CD4-positive, alpha-beta T cell treated with Interferon gamma for 1 hour (primary cell): ENCODE data around the gene IL11RA.
A peak's percentile ranks its signal among the peaks of the same experiment; 100 is the strongest.

ENCODE experiments used
- DNase-seq: peaks from one replicate; pipeline ENCODE4 v3.0.0-alpha.2; 2020

IL11RA gene

DNA sequence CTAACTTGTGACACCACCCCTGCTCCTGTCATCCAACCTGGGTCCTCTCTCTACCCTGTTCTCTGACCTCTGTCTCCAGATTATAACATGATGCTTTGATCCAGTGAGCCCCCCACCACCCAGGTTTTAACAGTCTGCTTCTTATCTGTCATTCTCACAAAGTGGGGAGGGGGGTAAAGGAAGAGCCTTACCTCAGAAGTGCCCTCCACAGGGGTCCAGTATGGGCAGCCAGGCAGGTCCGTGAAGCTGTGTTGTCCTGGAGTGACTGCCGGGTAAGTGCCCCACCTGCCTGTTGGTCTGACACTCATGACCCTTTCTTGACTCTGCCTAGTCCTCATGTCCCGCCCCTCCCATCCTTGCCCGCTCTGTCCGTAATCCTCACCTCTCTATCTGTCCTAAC is 3.4 kb downstream of the IL11RA start:
- DNase-seq, result no peak

DNA sequence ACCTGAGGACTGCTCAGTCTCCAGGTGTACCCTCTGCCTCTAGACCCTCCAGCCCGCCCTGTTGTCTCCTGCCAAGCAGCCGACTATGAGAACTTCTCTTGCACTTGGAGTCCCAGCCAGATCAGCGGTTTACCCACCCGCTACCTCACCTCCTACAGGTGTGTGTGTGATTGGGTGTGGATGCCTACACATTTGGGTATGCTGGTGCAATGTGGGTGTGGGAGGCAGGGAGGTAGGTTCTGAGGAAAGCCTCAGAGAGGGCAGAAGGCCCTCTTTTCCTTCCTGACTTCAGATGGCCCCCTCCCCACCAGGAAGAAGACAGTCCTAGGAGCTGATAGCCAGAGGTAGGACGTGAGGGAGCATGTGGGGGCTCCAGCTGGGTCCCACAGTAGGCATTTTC is 5.0 kb downstream of the IL11RA start:
- no peak for DNase-seq

DNA sequence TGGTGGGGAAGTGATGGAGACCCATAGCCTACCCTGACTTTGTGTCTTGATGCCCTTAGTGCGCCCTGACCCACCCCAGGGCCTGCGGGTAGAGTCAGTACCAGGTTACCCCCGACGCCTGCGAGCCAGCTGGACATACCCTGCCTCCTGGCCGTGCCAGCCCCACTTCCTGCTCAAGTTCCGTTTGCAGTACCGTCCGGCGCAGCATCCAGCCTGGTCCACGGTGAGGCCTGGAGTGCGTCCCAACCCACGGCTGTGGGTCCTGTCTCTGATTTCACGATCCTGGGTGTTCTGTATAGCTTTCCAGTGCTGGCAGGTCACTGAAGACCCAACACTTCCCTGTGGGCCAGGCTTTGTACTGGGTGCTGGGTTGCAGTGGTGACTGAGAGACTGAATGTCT is 6.5 kb downstream of the IL11RA start:
- no peak for DNase-seq

DNA sequence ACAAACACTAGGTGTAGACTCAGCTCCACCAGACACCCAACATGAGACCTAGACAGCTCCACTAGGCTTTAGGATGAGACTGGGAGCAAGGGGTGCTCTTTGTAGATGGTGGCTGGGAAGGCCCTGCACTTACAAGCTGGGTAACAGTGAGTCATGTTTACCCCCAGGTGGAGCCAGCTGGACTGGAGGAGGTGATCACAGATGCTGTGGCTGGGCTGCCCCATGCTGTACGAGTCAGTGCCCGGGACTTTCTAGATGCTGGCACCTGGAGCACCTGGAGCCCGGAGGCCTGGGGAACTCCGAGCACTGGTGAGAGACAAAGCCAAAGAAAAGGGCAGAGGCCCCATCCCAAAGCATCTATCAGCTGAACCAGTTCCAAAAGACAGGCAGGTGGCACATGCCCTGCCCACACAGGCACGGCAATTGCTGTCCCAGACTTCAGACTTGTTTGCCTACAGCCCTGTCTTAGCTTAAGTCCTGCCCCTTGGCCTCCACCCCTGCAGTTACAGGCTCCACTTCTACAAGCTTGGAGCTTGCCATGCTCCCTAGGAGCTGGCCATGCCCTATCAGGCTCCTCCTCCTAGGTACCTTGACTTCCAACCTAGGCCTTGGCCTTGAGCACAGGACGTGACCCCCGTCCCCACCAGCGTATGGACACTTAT is 7.7 kb downstream of the IL11RA start:
- no peak for DNase-seq

DNA sequence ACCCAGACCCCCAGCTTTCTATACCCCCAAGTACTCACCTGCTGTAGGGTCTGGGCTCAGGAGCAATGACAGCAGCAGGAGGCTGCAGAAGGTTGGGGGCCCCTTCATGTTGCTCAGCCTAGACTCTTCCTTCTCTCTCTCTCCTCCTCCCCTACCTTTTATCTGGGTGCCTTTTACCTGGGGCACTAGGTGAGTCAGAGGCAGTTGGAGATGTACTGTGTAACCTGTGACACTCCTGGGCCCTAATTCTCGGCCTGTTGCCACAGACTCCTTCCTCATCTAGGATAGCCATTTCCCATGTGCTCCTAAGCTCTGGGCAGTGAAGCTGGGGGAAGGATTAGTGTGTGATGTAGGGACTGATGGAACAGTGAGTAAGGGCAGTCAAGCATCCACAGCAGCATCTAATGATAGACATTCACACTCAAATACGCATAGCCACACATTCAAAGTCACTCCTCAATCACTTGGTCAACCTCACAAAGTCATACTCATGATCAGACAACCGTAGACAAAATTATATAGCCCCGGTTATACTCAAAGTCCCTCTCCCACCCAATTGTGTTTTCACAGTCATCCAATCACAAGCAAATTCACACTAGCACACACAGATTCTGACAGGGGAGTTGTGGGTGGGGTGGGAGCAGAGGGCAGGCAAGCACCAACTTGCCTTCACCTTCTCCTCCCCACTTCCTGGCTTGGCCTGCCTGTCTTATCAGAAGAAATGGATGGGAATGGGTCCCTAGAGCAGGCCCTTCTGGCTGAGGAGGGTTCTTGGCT is 10.7 kb downstream of the IL11RA start, which contains the start of gene CCL27:
TSS of gene CCL27 (minus strand) at position 132 of the 777 bp plus-strand sequence. CDS start at position 108, 24 bp downstream.
- DNase-seq, result no peak

DNA sequence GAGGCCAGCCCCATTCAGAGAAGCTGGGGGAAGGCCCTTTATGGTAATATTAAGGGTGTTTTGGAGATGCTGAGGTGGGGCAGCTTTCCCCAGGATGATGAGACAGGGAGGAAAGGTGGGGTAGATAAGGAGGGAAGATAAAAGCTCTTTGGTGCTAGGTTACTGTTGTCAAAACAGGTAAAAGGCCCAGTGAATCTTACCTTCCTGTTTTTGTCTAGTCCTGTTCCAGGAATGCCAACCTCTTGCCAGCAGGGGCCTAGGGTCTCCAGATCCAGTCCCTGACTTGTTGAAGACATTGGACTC is 11.3 kb downstream of the IL11RA start:
- DNase-seq, result peak; percentile 42

DNA sequence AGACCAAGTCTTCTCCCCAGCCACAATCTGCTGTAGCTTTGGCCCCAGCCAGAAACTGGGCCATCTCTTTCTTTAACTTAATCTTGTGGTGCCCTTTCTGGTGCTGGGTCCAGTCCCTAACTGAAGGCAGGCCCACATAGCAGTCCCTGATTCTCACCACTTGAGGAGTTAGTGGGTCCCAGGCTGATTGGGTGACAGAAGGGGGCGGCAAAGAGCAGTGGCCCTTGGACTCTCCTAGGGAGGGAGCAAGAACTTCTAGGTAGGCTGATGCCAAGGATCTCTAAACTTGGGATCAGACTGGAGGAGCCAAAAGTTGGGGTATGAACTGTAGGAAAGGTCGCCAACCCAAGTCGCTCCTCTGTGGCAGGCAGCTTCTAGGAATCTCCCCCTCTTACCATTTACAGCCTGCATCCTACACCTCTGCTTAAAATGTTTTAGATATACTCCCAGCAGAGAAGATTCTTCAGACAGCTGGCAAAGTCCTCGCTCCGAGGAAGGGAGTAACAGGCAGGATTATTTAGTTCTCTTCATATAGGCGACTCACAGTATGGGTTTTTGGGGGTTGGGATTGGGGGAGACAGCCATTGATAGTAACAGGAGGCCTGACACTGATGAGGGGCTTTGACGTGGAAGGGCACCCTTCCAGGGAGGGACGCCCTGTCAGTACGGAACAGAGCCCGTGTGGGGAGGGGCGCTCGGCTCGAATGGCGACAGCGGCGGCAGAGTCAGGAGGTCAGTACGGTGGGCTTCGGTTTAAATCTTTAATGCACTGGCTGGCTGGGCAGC is 12.5 kb downstream of the IL11RA start:
- peak; percentile 72 for DNase-seq

DNA sequence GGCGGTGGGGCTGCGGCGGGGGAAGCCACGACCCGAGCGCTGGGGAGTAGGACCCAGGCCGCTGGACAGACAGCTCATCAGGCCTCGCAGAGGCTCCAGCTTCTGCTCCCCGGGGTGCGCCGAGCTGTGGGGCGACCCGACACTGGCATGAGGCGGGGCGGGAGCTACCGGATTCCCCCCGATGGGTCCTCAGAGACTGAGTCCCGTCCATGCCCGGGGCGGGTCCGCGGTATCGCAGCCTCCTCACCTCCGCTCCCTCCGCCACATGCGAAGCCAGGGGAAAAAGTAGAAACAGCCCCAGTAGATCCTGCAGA is 13.0 kb downstream of the IL11RA start:
- no peak for DNase-seq

DNA sequence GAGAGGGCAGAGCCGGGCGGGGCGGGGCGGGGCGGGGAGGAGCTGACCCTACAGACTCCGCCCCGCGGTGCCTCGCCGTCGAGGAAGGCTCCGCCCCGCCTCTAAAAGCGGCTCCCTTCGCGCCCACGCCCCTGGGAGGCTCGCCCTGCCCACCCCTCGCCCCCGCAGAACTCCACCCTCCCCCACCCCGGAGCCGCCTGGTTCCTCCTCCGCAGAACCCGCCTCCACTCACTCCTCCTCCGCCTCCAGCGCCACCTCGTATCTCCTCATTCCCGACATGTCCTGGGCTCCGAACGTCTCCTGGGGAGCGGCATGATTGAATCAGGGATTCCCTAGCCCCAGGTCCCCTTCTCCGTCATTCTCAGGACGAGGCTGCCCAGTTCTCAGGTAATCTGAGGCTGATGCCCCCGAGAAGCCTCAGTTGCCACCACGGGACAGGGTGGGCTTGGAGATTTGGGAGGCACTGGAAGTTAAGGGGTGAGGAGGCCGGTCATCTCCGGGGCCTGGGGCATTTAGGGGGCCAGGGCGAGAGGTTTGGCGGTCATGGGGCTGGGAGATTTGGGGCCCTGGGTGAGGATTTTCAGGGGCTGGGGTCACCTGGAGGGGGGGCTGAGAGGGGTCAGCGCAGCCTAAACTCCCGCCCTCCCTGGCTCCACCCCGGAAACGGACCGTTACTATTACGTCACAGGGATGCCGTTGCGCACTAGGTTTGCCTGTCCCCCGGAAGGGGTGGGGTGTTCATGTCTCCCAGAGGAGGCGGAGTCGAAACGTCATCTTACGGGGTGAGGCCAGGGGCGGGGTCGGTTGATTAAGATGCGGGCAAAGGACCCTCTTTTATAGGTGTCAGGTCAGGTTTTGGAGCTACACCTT is 13.6 kb downstream of the IL11RA start:
- peak; percentile 93 for DNase-seq

DNA sequence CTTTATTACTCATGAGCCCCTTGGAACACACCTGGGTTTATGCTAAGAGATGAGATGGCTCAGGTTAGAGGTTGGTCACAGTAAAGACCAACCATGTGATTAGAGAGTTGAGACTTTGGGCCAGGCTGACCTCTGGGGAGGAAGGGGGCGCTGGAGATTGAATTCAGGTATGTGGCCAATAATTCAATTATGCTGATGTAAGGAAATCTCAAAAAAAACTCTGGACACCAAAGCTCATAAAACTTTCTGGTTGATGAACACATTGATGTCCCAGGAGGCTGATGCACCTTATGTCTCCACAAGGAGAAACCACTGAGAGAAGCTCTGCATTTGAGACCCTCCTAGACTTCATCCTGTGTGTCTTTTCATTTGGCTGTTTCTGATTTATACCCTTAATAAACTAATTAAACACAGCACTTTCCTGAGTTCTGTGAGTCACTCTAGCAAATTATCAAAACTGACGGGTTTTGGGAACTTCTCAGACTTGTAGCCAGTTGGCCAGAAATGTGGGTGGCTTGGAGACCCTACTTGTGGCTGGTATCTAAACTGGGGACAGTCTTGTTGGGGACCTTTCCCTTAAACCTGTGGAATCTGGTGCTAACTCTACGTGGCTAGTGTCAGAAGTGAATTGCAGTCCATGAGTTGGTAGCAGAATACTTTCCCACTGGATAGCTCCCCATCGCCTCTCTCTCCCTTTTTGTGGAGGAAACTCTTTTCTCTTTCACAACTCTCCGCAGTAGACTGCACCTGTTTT is 18.0 kb downstream of the IL11RA start:
- no peak for DNase-seq

DNA sequence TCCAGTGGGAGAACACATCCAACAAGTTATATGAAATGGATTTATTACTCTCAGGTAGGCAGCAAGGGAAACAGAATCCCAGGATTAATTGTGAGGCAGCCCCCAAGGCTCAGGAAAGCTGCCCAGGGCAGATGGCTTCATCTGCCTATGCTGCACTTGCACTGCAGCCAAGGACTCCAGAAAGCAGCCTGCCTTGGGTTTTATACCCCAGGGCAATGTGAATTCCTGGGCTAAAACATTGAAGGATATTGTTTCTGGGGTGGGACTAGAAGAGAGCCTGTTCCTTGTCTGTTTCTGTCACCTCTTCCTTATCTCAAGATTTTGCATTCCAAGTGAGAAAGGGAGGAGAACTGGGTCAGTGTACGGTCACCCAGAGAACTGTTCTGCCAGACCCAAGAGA is 19.3 kb downstream of the IL11RA start:
- no peak for DNase-seq

DNA sequence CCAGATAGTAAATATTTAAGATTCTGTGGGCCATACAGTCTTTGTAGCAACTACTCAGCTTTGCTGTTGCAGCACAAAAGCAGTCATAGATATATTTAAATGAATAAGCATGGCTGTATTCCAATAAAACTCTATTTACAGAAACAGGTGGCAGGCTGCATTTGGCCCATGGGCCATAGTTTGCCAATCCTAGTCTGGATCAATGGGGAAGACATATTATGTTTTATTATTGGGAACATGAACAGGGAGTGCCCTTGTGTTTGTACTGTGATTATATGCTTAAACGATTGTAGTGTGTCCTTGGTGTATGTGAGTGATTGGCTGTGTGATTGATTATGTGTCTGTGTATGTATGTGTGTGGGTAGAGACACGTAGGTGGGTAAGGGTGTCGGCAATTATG is 22.5 kb downstream of the IL11RA start:
- no peak for DNase-seq

DNA sequence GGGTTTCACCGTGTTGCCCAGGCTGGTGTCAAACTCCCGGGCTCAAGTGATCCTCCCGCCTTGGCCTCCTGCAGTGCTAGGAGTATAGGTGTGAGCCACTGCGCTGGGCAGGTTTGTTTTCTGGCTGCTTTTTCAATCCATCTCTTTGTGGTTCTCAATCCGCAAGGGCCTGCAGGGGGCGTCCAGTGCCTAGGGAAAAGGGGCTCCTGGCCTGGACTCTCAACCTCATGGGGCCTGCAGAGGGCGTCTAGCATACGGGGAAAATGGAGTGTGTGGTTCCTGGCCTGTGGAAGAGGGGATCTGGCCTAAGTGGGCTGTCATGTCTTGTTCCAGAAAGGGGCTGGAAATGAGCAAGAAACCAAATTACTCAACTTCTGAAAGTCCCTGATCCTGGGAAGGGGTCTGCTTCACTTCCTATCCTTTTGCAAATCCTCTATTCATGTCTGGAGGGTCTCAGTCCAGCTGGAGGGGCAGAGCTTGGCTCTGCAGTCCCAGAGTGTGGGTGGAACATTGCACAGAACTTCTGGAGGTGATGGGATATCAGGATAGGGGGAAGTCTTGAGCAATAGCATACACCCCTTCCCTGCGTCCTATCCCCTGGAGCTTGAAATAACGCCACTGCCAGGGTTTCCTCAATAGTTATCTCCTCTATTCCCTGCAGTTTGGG is 23.2 kb downstream of the IL11RA start:
- peak; percentile 48 for DNase-seq

DNA sequence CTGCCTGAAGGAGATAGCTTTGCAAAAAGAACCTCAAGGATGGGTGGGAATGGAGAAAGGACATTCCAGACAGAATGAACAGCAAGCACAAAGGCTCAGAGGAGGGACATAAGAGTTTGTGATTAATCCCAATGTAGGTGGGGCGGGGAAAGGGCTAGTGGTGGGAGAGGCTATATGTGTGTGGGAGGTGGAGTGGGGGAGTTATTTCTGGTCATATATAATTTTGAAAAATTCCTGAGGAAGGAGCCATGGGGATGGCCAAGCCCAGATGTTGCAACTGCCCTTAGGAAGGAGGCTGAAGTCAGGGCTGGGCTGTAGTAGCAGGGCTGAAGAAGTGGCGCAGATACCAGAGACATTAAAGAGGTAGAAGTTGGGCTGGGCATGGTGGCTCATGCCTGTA is 23.9 kb downstream of the IL11RA start:
- no peak for DNase-seq

DNA sequence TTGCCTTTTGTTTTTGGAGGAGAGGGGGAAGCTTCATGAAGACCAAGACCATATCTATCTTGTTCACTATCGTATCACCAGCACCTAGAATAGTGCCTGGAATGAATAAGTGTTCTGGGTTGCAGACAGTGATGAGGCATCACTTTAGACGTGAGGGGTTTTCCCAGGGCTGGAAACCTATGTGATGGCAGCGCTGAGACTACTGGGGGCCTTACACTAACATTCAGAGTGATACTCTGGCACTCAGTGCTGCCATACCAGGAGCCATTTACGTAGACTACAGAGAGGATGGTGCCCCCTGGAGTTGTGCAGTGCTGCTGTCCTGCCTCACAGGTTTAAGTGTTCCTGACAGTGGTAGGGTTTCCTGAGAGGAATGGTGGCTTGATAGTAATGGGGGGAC is 32.2 kb downstream of the IL11RA start:
- no peak for DNase-seq

DNA sequence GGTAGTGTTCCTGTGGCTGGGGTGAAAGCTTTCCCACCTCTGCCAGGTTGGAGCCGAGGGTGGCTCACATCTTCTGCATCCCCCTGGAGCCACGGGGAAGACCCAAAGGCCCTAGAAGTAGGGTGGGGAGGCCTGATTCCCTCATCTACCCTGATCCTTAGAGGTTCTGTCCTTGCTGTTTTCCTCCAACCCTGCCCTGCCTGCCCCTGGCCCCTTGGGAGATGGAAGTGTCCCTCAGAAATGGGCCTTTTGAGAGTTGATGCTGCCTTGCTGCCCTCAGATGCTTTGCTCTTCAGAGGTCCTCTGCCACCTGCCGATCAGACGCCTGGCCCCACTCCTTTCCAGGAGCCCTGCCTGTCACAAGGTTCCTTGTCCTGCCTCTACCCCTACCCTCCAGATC is 32.8 kb downstream of the IL11RA start:
- no peak for DNase-seq

DNA sequence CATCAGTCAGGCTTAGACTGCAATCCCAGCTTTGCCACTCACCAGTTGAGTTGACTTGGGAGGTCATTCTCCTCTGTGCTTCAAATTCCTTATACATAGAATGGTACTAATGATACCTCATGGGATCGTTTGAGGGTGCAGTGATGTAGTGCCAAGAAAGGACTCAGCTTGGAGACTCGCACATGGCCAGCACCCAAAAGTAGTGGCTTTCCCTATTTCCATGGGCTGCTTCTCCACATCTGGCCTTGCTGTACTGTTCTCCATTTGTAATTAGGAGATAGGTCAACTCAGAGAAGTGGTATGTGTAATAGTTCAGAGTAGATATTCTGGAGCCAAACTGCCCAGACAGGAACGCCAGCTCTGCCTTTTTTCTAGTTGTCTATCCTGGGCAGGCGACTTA is 33.6 kb downstream of the IL11RA start:
- DNase-seq, result no peak

DNA sequence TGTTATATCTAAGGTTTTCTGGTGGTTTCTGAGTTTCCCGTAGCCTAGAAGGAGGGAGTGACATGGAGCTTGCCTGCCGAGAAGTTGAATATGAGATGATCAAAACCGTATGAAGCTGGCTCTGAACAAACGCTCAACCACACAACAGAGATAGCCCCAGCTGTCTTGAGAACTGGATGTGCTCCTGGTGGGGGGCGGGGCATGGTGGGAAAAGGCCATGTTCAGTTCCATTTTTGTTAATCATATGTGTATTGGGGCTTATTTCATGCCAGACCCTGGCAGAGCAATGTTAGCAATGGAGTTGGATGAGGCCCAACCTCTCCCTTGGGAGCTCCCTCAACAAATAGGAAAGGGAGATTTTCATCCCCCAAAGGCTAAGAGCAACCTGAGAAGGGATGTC is 34.2 kb downstream of the IL11RA start:
- no peak for DNase-seq

DNA sequence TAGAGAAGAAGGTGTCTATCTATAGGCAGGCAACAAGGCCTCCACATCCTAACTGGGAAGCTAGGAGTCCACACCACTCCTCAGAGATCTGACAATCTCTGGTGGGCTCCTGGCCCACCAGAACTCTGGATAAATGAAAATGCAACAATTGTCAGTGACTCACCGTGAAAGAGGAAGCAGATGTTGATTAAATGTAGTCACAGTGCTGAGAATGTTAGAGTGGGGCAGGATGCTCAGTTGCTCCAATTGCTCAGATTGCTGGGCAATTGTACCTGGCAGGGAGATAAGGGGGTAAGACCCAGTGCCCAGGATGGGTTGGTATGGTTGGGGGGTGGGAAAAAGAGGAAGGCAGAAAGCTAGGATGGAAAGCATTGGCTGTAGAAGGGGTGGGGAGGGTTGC is 34.7 kb downstream of the IL11RA start:
- DNase-seq, result no peak

DNA sequence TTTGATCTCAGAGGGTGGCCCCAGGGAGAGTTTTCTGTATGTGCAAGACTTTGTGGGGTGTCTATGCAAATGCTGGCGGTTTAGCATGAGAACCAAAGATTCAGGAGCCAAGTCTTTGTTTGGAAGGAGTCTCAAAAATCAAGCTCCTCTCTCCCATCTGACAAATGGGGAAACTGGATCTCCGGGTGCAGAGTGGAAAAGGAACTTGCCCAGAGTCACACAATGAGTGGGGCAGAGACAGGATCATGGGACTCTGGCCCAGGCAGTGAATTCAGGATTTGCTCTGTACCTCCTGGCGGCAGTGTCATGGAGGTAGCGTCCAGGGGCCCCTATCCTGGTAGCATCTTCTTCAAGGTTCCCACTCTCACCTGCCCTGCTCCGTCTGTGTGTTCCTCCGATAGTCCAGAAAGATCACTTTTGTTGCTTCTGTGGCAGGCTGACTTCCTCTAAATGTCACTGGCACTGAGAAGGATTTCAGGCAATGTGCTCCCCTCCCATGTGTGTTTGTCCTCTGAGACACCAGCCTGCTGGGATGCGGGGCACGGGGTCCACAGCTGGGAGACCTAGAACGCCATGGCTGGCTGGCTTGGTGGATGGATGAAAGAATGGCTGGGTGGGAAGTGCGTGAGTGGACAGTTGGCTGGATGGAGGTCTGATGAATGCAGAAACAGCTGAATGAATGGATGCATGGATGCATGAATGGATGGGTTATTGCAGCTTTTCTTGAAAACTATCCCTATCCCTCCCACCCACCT is 35.5 kb downstream of the IL11RA start:
- no peak for DNase-seq
